Bone marrow (tissue), 2 donors: ENCODE measurements around the gene FAF1.

Source experiments
- DNase-seq, 2 donors: peaks; one replicate each; lab custom pipeline; 2025; lab: John Stamatoyannopoulos, UW

Gene FAF1

GRCh38 chr1:50426702-50427085, 533.4 kb downstream of the FAF1 start:
- DNase-seq, result no peak

GRCh38 chr1:50426108-50426700, 533.9 kb downstream of the FAF1 start:
- no peak for DNase-seq

- no peak for DNase-seq
Measured at GRCh38 chr1:50425376-50426107, 534.5 kb downstream of the FAF1 start.

GRCh38 chr1:50424884-50425375, 535.1 kb downstream of the FAF1 start:
- DNase-seq, result no peak

GRCh38 chr1:50424045-50424883, 535.8 kb downstream of the FAF1 start:
- DNase-seq, result no peak

GRCh38 chr1:50423670-50424000, 536.4 kb downstream of the FAF1 start:
- no peak for DNase-seq

GRCh38 chr1:50422946-50423669, 537.0 kb downstream of the FAF1 start, which contains the start of gene DMRTA2:
DMRTA2 (minus strand) TSS chr1:50423443; CDS start chr1:50421536, 1,907 bp downstream.
- no peak for DNase-seq

GRCh38 chr1:50422675-50422945, 537.5 kb downstream of the FAF1 start:
- DNase-seq, result no peak

GRCh38 chr1:50421768-50422674, 538.0 kb downstream of the FAF1 start:
- no peak for DNase-seq

- DNase-seq, result no peak
Measured at GRCh38 chr1:50421366-50421748, 538.7 kb downstream of the FAF1 start.

- DNase-seq, result no peak
Measured at GRCh38 chr1:50420689-50421365, 539.2 kb downstream of the FAF1 start.

- no peak for DNase-seq
Measured at GRCh38 chr1:50419907-50420677, 540.0 kb downstream of the FAF1 start.

GRCh38 chr1:50419192-50419906, 540.7 kb downstream of the FAF1 start:
- no peak for DNase-seq

GRCh38 chr1:50418600-50419109, 541.4 kb downstream of the FAF1 start:
- no peak for DNase-seq

- no peak for DNase-seq
Measured at GRCh38 chr1:50417946-50418599, 542.0 kb downstream of the FAF1 start.

- no peak for DNase-seq
Measured at GRCh38 chr1:50417507-50417906, 542.6 kb downstream of the FAF1 start.

GRCh38 chr1:50416553-50417453, 543.3 kb downstream of the FAF1 start:
- DNase-seq, result no peak

GRCh38 chr1:50416150-50416527, 543.9 kb downstream of the FAF1 start:
- no peak for DNase-seq
